DND-41 (cell line): ENCODE measurements around the gene KLHL42.

Experiments used
- ATAC-seq: fragments of 200-7000 bp; cut with Tn5 transposase; 3 replicates; pipeline ENCODE4 v1.9.1; 2021; ENCODE audit warnings: low read depth; ENCODE audit not compliant: insufficient read depth
- DNase-seq: peaks from one replicate; pipeline ENCODE4 v3.0.0-alpha.2; 2020
- H2AFZ ChIP-seq: 2 replicates; pipeline ENCODE4 v1.6.0; 2012; ENCODE audit warnings: low read depth, low read length
- H3K27ac ChIP-seq: 2 replicates; pipeline ENCODE4 v1.5.1; 2012; ENCODE audit warnings: low read length, inconsistent platforms
- H3K27me3 ChIP-seq: fragments of 200-600 bp; sonication (generic); 2 replicates; pipeline ENCODE4 v1.6.0; 2012; ENCODE audit warnings: low read length, mild to moderate bottlenecking, inconsistent platforms; ENCODE audit not compliant: insufficient read depth, poor library complexity
- H3K36me3 ChIP-seq: 2 replicates; pipeline ENCODE4 v1.5.1; 2012; ENCODE audit warnings: low read length, inconsistent platforms; ENCODE audit not compliant: insufficient read depth
- H3K4me1 ChIP-seq: 2 replicates; pipeline ENCODE4 v1.5.1; 2012; ENCODE audit warnings: mild to moderate bottlenecking, low read length; ENCODE audit not compliant: insufficient read depth
- H3K4me2 ChIP-seq: 2 replicates; pipeline ENCODE4 v1.6.0; 2012; ENCODE audit warnings: mild to moderate bottlenecking, moderate library complexity, low read length, inconsistent platforms; ENCODE audit not compliant: insufficient read depth
- H3K4me3 ChIP-seq, 2 experiments: fragments of 200-600 bp in 1 of 2; shearing (Covaris generic) in 1 of 2; 2 replicates each; pipeline ENCODE4 v1.5.1; 2012 to 2016; ENCODE audit warnings: inconsistent platforms in 2 of 2, low read length in 2 of 2, mild to moderate bottlenecking in 2 of 2, low read depth in 1 of 2, moderate library complexity in 1 of 2
- H3K79me2 ChIP-seq: 2 replicates; pipeline ENCODE4 v1.6.0; 2012; ENCODE audit warnings: low read length, inconsistent platforms; ENCODE audit not compliant: insufficient read depth
- H3K9ac ChIP-seq: 2 replicates; pipeline ENCODE4 v1.6.0; 2012; ENCODE audit warnings: low read depth, mild to moderate bottlenecking, inconsistent platforms, low read length, moderate library complexity
- H3K9me3 ChIP-seq: 2 replicates; pipeline ENCODE4 v1.5.1; 2012; ENCODE audit warnings: low read length, moderate library complexity, mild to moderate bottlenecking, inconsistent platforms; ENCODE audit not compliant: insufficient read depth, severe bottlenecking
- H4K20me1 ChIP-seq: 2 replicates; pipeline ENCODE4 v1.6.0; 2012; ENCODE audit warnings: low read length; ENCODE audit not compliant: insufficient read depth
- CTCF ChIP-seq: IDR thresholded peaks from 2 replicates; pipeline ENCODE4 v1.5.1; 2012; ENCODE audit warnings: borderline replicate concordance, low read length, moderate library complexity, mild to moderate bottlenecking; ENCODE audit not compliant: poor library complexity, severe bottlenecking; ENCODE audit errors: extremely low read depth
- EZH2 ChIP-seq: IDR thresholded peaks from 3 replicates; pipeline ENCODE4 v1.6.1; 2012; ENCODE audit warnings: borderline replicate concordance, low read depth, mild to moderate bottlenecking, moderate library complexity, low read length, inconsistent platforms; ENCODE audit not compliant: severe bottlenecking

Gene KLHL42

GRCh38 chr12:27824126-27824842, 44.3 kb downstream of the KLHL42 start:
- Histone ChIP-seq H3K4me2 (no peak overlapping the region), H2AFZ (no peak overlapping the region)

GRCh38 chr12:27826076-27826475, 46.0 kb downstream of the KLHL42 start:
- no peak overlapping the region for H3K4me2 ChIP-seq
- no peaks in the 10 kb centered on the region for H4K20me1 ChIP-seq
- no peaks in the 10 kb centered on the region for H3K27me3 ChIP-seq
- H2AFZ ChIP-seq, result no peak overlapping the region
- no peak overlapping the region for H3K4me3 ChIP-seq
- no peak overlapping the region for H3K9ac ChIP-seq
- no peaks in the 10 kb centered on the region for H3K9me3 ChIP-seq
- H3K36me3 ChIP-seq, result no peaks in the 10 kb centered on the region
- no peaks in the 10 kb centered on the region for H3K79me2 ChIP-seq
- TF ChIP-seq CTCF, result no peak
- TF ChIP-seq EZH2, result no peak
- no peaks in the 10 kb centered on the region for H3K4me1 ChIP-seq
- no peak for DNase-seq
- H3K27ac ChIP-seq, result no peak overlapping the region
- no peak for ATAC-seq

More at GRCh38 chr12:27824126-27824842, 44.3 kb downstream of the KLHL42 start:
- no peak for TF ChIP-seq EZH2
- DNase-seq (no peak), ATAC-seq (no peak)
- Histone ChIP-seq H3K27me3 (no peaks in the 10 kb centered on the region), H3K4me1 (no peaks in the 10 kb centered on the region), H3K27ac (no peak overlapping the region), H4K20me1 (no peaks in the 10 kb centered on the region), H3K9me3 (no peaks in the 10 kb centered on the region), H3K36me3 (no peaks in the 10 kb centered on the region), H3K4me3 (no peak overlapping the region), H3K79me2 (no peaks in the 10 kb centered on the region), H3K9ac (no peak overlapping the region)

DNA sequence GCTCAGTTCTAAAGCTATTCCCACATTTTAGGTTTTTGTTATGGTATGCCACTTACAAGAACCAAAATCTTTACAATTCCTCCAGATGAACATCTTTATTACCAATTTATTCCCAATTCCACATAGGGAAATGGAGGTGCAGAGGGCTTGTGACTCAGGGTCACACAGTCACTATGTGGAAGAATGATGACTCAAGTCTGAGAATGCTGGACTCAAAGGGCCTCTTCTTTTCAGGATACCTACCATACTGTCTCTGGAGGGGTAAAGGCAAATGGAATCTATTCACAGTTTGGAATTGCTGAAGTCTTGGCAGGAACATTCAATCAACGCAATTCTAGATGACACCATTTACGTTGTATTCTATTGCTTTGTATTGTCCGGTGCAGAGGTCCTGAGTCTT, 48.2 kb downstream of the KLHL42 start:
- ATAC-seq (no peak), DNase-seq (no peak)
- H3K36me3 ChIP-seq, result no peaks in the 10 kb centered on the region
- H3K9ac ChIP-seq, result no peak overlapping the region
- H3K4me2 ChIP-seq, result no peak overlapping the region
- H4K20me1 ChIP-seq, result no peaks in the 10 kb centered on the region
- H3K27me3 ChIP-seq, result no peaks in the 10 kb centered on the region
- H3K79me2 ChIP-seq, result no peaks in the 10 kb centered on the region
- no peak overlapping the region for H3K27ac ChIP-seq
- no peak for TF ChIP-seq CTCF
- TF ChIP-seq EZH2, result no peak
- no peak overlapping the region for H3K4me3 ChIP-seq
- H2AFZ ChIP-seq, result no peak overlapping the region
- no peaks in the 10 kb centered on the region for H3K4me1 ChIP-seq
- no peaks in the 10 kb centered on the region for H3K9me3 ChIP-seq

GRCh38 chr12:27838543-27839185, 58.6 kb downstream of the KLHL42 start:
- Histone ChIP-seq H3K4me1 (no peaks in the 10 kb centered on the region), H3K27ac (no peak overlapping the region), H3K9ac (no peak overlapping the region), H3K79me2 (no peaks in the 10 kb centered on the region), H4K20me1 (no peaks in the 10 kb centered on the region), H3K4me2 (no peak overlapping the region), H3K4me3 (no peak overlapping the region), H2AFZ (no peak overlapping the region; the same call in 1 of the 2 replicates), H3K9me3 (peaks cover 3% of the 10 kb centered on the region), H3K36me3 (no peaks in the 10 kb centered on the region), H3K27me3 (no peaks in the 10 kb centered on the region)
- no peak for TF ChIP-seq EZH2
- TF ChIP-seq CTCF, result no peak
- ATAC-seq (no peak), DNase-seq (no peak)
